ENCODE results near the gene CCNK. TPM values are rescaled to one million over a fixed set of nuclear protein-coding genes. Genes with fewer than 3 reads are reported as not detected.

CCNK gene
- total RNA-seq, 1 donor from 2014 or later, result 80.8 TPM

DNA sequence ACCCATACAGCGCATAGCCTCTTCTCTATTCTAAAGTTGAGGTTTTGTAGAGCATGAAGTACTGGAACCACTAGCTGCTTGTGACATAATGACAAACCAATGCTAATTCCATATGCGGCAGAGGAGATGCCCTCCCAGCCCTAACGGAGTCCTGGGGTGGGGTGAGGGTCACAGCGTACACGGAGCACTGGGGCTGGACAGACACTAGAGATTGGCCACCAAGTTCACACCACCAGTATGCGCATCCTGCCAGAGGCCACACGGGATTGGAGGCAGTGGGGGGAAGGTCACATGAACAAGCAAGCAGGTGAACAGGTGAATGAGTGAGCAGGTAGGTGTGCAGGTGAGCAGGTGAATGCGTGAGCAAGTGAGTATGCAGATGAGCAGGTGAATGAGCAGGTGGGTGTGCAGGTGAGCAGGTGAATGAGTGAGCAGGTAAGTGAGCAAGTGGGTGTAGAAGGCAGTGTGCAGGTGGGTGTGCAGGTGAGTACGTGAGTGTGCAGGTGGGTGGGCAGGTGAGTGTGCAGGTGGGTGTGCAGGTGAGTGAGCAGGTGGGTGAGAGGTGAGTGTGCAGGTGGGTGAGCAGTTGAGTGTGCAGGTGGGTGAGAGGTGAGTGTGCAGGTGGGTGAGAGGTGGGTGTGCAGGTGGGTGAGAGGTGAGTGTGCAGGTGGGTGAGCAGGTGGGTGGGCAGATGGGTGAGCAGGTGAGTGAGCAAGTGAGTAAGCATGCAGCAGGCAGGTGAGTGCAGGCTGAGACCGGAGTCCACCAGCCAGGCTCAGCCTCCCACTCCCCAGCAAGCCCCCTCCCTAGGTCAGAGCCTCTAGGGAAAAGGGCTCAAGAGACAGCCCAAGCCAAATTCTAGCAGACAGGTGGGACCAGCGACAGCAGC, 70.1 kb downstream of the CCNK start:
- H3K4me3 Mint-ChIP-seq, result no peak overlapping the region
- intact Hi-C loops (cut with micrococcal nuclease), result no loop called here
- no peaks in the 10 kb centered on the region for H3K4me1 Mint-ChIP-seq (ENCODE audit: low read depth)
- no peak overlapping the region for H3K27ac Mint-ChIP-seq
- no peaks in the 10 kb centered on the region for H3K9me3 Mint-ChIP-seq
- no peaks in the 10 kb centered on the region for H3K36me3 Mint-ChIP-seq (ENCODE audit: low read depth)
- no peaks in the 10 kb centered on the region for H3K27me3 Mint-ChIP-seq (ENCODE audit: insufficient read depth)
- DNase-seq (ENCODE audit: low spot score), result no peak

GRCh38 chr14:99552021-99552553, 70.9 kb downstream of the CCNK start:
- intact Hi-C loops (cut with micrococcal nuclease), result no loop called here
- no peaks in the 10 kb centered on the region for H3K36me3 Mint-ChIP-seq (ENCODE audit: low read depth)
- H3K9me3 Mint-ChIP-seq, result no peaks in the 10 kb centered on the region
- DNase-seq (ENCODE audit: low spot score), result no peak
- H3K27me3 Mint-ChIP-seq (ENCODE audit: insufficient read depth), result no peaks in the 10 kb centered on the region
- H3K27ac Mint-ChIP-seq, result no peak overlapping the region
- no peaks in the 10 kb centered on the region for H3K4me1 Mint-ChIP-seq (ENCODE audit: low read depth)
- H3K4me3 Mint-ChIP-seq, result no peak overlapping the region

GRCh38 chr14:99552572-99553216, 71.5 kb downstream of the CCNK start:
- Mint-ChIP-seq H3K27me3 (ENCODE audit: insufficient read depth) (no peaks in the 10 kb centered on the region), H3K36me3 (ENCODE audit: low read depth) (no peaks in the 10 kb centered on the region), H3K9me3 (no peaks in the 10 kb centered on the region), H3K4me1 (ENCODE audit: low read depth) (no peaks in the 10 kb centered on the region), H3K4me3 (no peak overlapping the region), H3K27ac (no peak overlapping the region)
- DNase-seq (ENCODE audit: low spot score), result no peak
- intact Hi-C loops (cut with micrococcal nuclease), result no loop called here

DNA sequence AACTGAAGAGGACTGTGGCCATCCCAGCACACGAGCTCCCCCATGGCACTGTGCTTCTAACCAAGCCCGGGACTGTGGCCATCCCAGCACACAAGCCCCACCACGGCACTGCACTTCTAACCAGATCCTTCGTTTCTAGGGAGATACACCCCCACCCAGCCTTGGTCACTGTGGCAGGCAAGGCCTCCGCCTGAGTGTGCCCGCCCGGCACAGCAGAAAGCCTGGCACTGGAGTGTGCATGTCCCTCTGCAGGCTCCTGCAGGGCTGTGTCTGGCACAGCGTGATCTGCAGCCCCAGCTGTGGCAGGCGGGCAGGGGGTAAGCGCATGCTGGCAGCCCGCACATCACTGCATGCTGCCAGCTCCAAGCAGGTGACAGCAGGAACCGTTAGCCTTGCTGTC, 73.0 kb downstream of the CCNK start:
- Mint-ChIP-seq H3K4me1 (ENCODE audit: low read depth) (no peaks in the 10 kb centered on the region), H3K27me3 (ENCODE audit: insufficient read depth) (no peaks in the 10 kb centered on the region), H3K9me3 (no peaks in the 10 kb centered on the region), H3K27ac (no peak overlapping the region), H3K4me3 (no peak overlapping the region), H3K36me3 (ENCODE audit: low read depth) (no peaks in the 10 kb centered on the region)
- DNase-seq (ENCODE audit: low spot score), result no peak
- intact Hi-C loops (cut with micrococcal nuclease), result no loop called here

GRCh38 chr14:99554757-99555531, 73.7 kb downstream of the CCNK start:
- intact Hi-C loops (cut with micrococcal nuclease), result no loop called here
- H3K27me3 Mint-ChIP-seq (ENCODE audit: insufficient read depth), result no peaks in the 10 kb centered on the region
- H3K9me3 Mint-ChIP-seq, result no peaks in the 10 kb centered on the region

GRCh38 chr14:99556134-99556791, 75.1 kb downstream of the CCNK start:
- no peak for DNase-seq (ENCODE audit: low spot score)
- Mint-ChIP-seq H3K9me3 (no peaks in the 10 kb centered on the region), H3K4me3 (no peak overlapping the region), H3K27me3 (ENCODE audit: insufficient read depth) (no peaks in the 10 kb centered on the region), H3K27ac (no peak overlapping the region), H3K36me3 (ENCODE audit: low read depth) (no peaks in the 10 kb centered on the region), H3K4me1 (ENCODE audit: low read depth) (no peaks in the 10 kb centered on the region)
- intact Hi-C loops (cut with micrococcal nuclease), result no loop called here

More at GRCh38 chr14:99554757-99555531, 73.7 kb downstream of the CCNK start:
- Mint-ChIP-seq H3K36me3 (ENCODE audit: low read depth) (no peaks in the 10 kb centered on the region), H3K4me3 (no peak overlapping the region), H3K4me1 (ENCODE audit: low read depth) (no peaks in the 10 kb centered on the region), H3K27ac (no peak overlapping the region)
- no peak for DNase-seq (ENCODE audit: low spot score)

GRCh38 chr14:99559286-99559990, 78.2 kb downstream of the CCNK start:
- Mint-ChIP-seq H3K27ac (no peak overlapping the region), H3K36me3 (ENCODE audit: low read depth) (no peaks in the 10 kb centered on the region), H3K9me3 (no peaks in the 10 kb centered on the region), H3K4me3 (no peak overlapping the region), H3K27me3 (ENCODE audit: insufficient read depth) (no peaks in the 10 kb centered on the region), H3K4me1 (ENCODE audit: low read depth) (no peaks in the 10 kb centered on the region)
- DNase-seq (ENCODE audit: low spot score), result no peak
- intact Hi-C loops (cut with micrococcal nuclease), result no loop called here

- no peaks in the 10 kb centered on the region for H3K36me3 Mint-ChIP-seq (ENCODE audit: low read depth)
- no peaks in the 10 kb centered on the region for H3K9me3 Mint-ChIP-seq
- H3K27ac Mint-ChIP-seq, result no peak overlapping the region
- DNase-seq (ENCODE audit: low spot score), result no peak
- no peaks in the 10 kb centered on the region for H3K27me3 Mint-ChIP-seq (ENCODE audit: insufficient read depth)
- H3K4me1 Mint-ChIP-seq (ENCODE audit: low read depth), result no peaks in the 10 kb centered on the region
- intact Hi-C loops (cut with micrococcal nuclease), result no loop called here
- H3K4me3 Mint-ChIP-seq, result no peak overlapping the region
Observed at GRCh38 chr14:99560403-99560802, 79.2 kb downstream of the CCNK start.

GRCh38 chr14:99560922-99561683, 79.9 kb downstream of the CCNK start:
- no peak overlapping the region for H3K4me3 Mint-ChIP-seq
- H3K9me3 Mint-ChIP-seq, result no peaks in the 10 kb centered on the region
- DNase-seq (ENCODE audit: low spot score), result no peak
- H3K27ac Mint-ChIP-seq, result no peak overlapping the region
- H3K4me1 Mint-ChIP-seq (ENCODE audit: low read depth), result no peaks in the 10 kb centered on the region
- no peaks in the 10 kb centered on the region for H3K36me3 Mint-ChIP-seq (ENCODE audit: low read depth)
- H3K27me3 Mint-ChIP-seq (ENCODE audit: insufficient read depth), result no peaks in the 10 kb centered on the region
- intact Hi-C loops (cut with micrococcal nuclease), result no loop called here

GRCh38 chr14:99561864-99562263, 80.7 kb downstream of the CCNK start:
- DNase-seq (ENCODE audit: low spot score), result no peak
- Mint-ChIP-seq H3K4me3 (no peak overlapping the region), H3K27me3 (ENCODE audit: insufficient read depth) (no peaks in the 10 kb centered on the region), H3K4me1 (ENCODE audit: low read depth) (no peaks in the 10 kb centered on the region), H3K9me3 (no peaks in the 10 kb centered on the region), H3K36me3 (ENCODE audit: low read depth) (no peaks in the 10 kb centered on the region), H3K27ac (no peak overlapping the region)
- intact Hi-C loops (cut with micrococcal nuclease), result no loop called here
